ENCODE results near the gene PSME2.

PSME2 gene

GRCh38 chr14:24155100-24155499 is 8.7 kb upstream of the PSME2 start:
- DNase-seq: no peak
- in situ Hi-C loops (cut with HindIII; ENCODE audit: low pct_ligation_motif_present, low sequenced_read_pairs): no loop called here
- TF ChIP-seq CTCF (IDR thresholded peaks at IDR 0.05; ENCODE audit: low read depth, low read length, missing control alignments): no peak
- Histone ChIP-seq H3K27ac (no peak overlapping the region), H3K36me3 (replicated peaks) (peaks cover 70% of the 10 kb centered on the region), H3K27me3 (replicated peaks) (no peaks in the 10 kb centered on the region), H3K4me3 (ENCODE audit: low read depth, low read length) (no peak overlapping the region)

GRCh38 chr14:24151404-24152080 is 5.1 kb upstream of the PSME2 start:
- Histone ChIP-seq H3K4me3 (ENCODE audit: low read depth, low read length) (no peak overlapping the region), H3K36me3 (replicated peaks) (peaks cover 54% of the 10 kb centered on the region), H3K27ac (no peak overlapping the region), H3K27me3 (replicated peaks) (no peaks in the 10 kb centered on the region)
- in situ Hi-C loops (cut with HindIII; ENCODE audit: low pct_ligation_motif_present, low sequenced_read_pairs): no loop called here
- no peak for DNase-seq
- no peak for TF ChIP-seq CTCF (IDR thresholded peaks at IDR 0.05; ENCODE audit: low read depth, low read length, missing control alignments)

DNA sequence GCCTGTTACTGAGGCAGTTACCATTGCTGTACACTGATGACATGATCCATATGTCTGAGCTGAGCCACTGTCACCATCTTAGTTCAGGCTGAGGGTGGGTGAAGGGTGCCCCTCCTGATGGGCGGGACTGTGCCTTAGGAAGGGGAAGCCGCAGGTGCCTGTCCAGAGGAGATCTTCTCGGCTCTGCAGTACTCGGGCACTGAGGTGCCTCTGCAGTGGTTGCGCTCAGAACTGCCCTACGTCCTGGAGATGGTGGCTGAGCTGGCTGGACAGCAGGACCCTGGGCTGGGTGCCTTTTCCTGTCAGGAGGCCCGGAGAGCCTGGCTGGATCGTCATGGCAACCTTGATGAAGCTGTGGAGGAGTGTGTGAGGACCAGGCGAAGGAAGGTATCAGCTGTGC is 4.6 kb upstream of the PSME2 start:
- H3K4me3 ChIP-seq (ENCODE audit: low read depth, low read length): no peak overlapping the region
- H3K36me3 ChIP-seq (replicated peaks): peaks cover 49% of the 10 kb centered on the region
- no peak overlapping the region for H3K27ac ChIP-seq
- no peak for DNase-seq
- in situ Hi-C loops (cut with HindIII; ENCODE audit: low pct_ligation_motif_present, low sequenced_read_pairs): no loop called here
- H3K27me3 ChIP-seq (replicated peaks): no peaks in the 10 kb centered on the region
- no peak for TF ChIP-seq CTCF (IDR thresholded peaks at IDR 0.05; ENCODE audit: low read depth, low read length, missing control alignments)

DNA sequence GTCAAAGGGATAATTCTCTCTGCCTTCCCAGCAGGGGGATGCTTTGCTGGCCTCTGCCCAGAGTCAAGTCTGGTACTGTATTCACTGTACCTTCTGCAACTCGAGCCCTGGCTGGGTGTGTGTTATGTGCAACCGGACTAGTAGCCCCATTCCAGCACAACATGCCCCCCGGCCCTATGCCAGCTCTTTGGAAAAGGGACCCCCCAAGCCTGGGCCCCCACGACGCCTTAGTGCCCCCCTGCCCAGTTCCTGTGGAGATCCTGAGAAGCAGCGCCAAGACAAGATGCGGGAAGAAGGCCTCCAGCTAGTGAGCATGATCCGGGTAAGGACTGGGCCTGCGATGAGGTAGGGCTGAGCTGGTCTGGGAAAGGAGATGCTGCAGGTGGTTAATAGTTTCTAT is 4.2 kb upstream of the PSME2 start:
- DNase-seq: no peak
- Histone ChIP-seq H3K4me3 (ENCODE audit: low read depth, low read length) (no peak overlapping the region), H3K36me3 (replicated peaks) (peaks cover 44% of the 10 kb centered on the region), H3K27me3 (replicated peaks) (no peaks in the 10 kb centered on the region), H3K27ac (no peak overlapping the region)
- no peak for TF ChIP-seq CTCF (IDR thresholded peaks at IDR 0.05; ENCODE audit: low read depth, low read length, missing control alignments)
- in situ Hi-C loops (cut with HindIII; ENCODE audit: low pct_ligation_motif_present, low sequenced_read_pairs): no loop called here

- Histone ChIP-seq H3K27me3 (replicated peaks) (no peaks in the 10 kb centered on the region), H3K4me3 (ENCODE audit: low read depth, low read length) (no peak overlapping the region), H3K36me3 (replicated peaks) (peaks cover 39% of the 10 kb centered on the region), H3K27ac (no peak overlapping the region)
- no peak for TF ChIP-seq CTCF (IDR thresholded peaks at IDR 0.05; ENCODE audit: low read depth, low read length, missing control alignments)
- in situ Hi-C loops (cut with HindIII; ENCODE audit: low pct_ligation_motif_present, low sequenced_read_pairs): no loop called here
- DNase-seq: no peak
Measured at GRCh38 chr14:24150061-24150460, 3.7 kb upstream of the PSME2 start.

All from brain microvascular endothelial cell (primary cell).